WERI-Rb-1 (cell line): ENCODE measurements around the gene EEF1G.
A peak's percentile ranks its signal among the peaks of the same experiment; 100 is the strongest.

Experiments used
- DNase-seq: peaks from one replicate; pipeline ENCODE4 v3.0.0-alpha.2; 2020
- H3K27ac ChIP-seq: fragments of 250-450 bp; sonication (Bioruptor Pico); 2 replicates; pipeline ENCODE4 v1.5.1; 2020; ENCODE audit warnings: mild to moderate bottlenecking, moderate library complexity
- H3K27me3 ChIP-seq: fragments of 250-450 bp; sonication (Bioruptor Pico); 2 replicates; pipeline ENCODE4 v1.5.1; 2021; ENCODE audit warnings: mild to moderate bottlenecking, low read depth, moderate library complexity; ENCODE audit not compliant: insufficient read depth, severe bottlenecking
- H3K36me3 ChIP-seq: fragments of 250-450 bp; sonication (Bioruptor Pico); 2 replicates; pipeline ENCODE4 v1.5.1; 2020; ENCODE audit warnings: mild to moderate bottlenecking, moderate library complexity
- H3K4me3 ChIP-seq: 2 replicates; pipeline ENCODE4 v1.5.1; 2011; ENCODE audit warnings: low read depth, mild to moderate bottlenecking, control low read depth, low read length
- H3K9me3 ChIP-seq: fragments of 250-450 bp; sonication (Bioruptor Pico); 2 replicates; pipeline ENCODE4 v1.5.1; 2021; ENCODE audit warnings: mild to moderate bottlenecking, moderate library complexity; ENCODE audit not compliant: severe bottlenecking
- TF ChIP-seq, protein P1 (sequence below): IDR thresholded peaks from 2 replicates; pipeline ENCODE4 v1.5.1; 2011; ENCODE audit warnings: low read depth, mild to moderate bottlenecking, control low read depth, inconsistent platforms, low read length

The EEF1G gene

DNA sequence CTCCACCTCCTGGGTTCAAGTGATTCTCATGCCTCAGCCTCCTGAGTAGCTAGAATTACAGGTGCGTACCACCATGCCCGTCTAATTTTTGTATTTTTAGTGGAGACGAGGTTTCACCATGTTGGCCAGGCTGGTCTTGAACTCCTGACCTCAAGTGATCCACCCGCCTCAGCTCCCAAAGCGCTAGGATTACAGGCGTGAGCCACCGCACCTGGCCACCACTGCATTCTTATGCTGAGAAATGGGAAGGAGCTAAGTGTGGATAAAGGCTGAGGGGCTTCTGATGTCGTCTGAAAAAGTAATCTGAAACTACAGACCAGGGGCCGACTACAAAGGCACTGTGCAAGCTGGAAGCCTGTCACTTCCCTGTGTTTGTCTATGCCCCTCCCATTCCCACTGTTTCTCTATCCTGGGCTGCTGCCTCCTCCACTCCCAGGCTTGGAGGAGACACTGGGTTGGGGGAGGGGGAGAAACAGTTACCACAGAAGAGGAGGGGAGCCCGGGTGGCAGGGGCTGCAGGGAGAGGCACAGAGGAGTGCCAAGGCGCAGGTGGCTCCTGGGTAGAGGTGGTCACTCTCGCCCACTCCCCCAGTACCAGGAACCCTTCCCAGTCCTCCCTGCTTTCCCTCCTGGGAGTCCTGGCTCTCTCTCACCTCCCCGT, 30.9 kb upstream of the EEF1G start:
- Histone ChIP-seq H3K27ac (peak overlapping the region; percentile 32), H3K9me3 (no peaks in the 10 kb centered on the region), H3K27me3 (no peaks in the 10 kb centered on the region), H3K36me3 (peaks cover 23% of the 10 kb centered on the region), H3K4me3 (no peak overlapping the region)
- peak; percentile 55 for DNase-seq
- TF ChIP-seq, protein P1, sequence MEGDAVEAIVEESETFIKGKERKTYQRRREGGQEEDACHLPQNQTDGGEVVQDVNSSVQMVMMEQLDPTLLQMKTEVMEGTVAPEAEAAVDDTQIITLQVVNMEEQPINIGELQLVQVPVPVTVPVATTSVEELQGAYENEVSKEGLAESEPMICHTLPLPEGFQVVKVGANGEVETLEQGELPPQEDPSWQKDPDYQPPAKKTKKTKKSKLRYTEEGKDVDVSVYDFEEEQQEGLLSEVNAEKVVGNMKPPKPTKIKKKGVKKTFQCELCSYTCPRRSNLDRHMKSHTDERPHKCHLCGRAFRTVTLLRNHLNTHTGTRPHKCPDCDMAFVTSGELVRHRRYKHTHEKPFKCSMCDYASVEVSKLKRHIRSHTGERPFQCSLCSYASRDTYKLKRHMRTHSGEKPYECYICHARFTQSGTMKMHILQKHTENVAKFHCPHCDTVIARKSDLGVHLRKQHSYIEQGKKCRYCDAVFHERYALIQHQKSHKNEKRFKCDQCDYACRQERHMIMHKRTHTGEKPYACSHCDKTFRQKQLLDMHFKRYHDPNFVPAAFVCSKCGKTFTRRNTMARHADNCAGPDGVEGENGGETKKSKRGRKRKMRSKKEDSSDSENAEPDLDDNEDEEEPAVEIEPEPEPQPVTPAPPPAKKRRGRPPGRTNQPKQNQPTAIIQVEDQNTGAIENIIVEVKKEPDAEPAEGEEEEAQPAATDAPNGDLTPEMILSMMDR = no peak

DNA sequence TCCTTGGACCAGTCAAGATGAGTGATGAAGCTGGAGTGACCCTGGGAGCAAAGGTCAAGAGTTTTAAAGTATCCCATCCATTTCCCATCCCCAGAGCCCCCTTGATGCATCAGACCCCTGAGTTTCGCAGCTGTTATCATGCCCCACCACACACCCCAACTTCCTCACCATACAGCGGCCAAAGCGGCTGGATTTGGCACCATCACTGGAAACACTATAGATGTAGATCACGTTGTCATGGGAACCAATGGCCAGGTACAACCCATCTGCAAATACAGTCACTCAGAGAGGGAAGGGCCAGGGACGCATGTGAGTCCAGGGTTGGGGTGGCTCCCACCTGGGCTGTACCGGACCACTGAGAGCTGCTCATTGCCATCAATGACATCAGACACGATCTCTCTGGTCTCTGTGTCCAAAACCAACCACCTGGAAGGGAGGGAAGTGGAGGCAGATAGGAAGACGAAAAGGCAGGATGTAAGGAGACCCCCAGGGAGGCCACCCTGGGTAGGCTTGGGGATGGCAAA, 30.1 kb upstream of the EEF1G start:
- Histone ChIP-seq H3K27me3 (no peaks in the 10 kb centered on the region), H3K9me3 (no peaks in the 10 kb centered on the region), H3K4me3 (no peak overlapping the region), H3K27ac (no peak overlapping the region), H3K36me3 (peaks cover 29% of the 10 kb centered on the region)
- no peak for DNase-seq
- TF ChIP-seq, protein P1 = no peak

DNA sequence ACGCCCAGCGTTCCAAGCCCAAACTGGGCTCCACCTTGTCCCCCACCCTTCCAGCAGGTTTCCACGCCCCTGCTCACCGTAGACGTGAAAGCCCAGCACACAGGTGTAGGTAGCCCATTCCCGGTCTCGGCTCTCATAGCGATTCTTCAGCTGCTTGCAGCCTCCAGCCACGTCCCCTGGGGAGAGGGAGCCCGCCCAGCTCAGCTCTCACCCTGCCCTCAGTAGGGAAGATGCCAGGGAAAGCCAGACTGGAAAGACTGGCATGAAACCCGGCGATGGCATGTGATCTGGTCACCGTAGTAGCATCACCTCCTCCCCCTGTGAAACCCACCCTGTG, 29.3 kb upstream of the EEF1G start:
- no peaks in the 10 kb centered on the region for H3K9me3 ChIP-seq
- no peak overlapping the region for H3K27ac ChIP-seq
- H3K36me3 ChIP-seq = peaks cover 37% of the 10 kb centered on the region
- H3K27me3 ChIP-seq = no peaks in the 10 kb centered on the region
- no peak for DNase-seq
- TF ChIP-seq, protein P1 = no peak
- H3K4me3 ChIP-seq = no peak overlapping the region

DNA sequence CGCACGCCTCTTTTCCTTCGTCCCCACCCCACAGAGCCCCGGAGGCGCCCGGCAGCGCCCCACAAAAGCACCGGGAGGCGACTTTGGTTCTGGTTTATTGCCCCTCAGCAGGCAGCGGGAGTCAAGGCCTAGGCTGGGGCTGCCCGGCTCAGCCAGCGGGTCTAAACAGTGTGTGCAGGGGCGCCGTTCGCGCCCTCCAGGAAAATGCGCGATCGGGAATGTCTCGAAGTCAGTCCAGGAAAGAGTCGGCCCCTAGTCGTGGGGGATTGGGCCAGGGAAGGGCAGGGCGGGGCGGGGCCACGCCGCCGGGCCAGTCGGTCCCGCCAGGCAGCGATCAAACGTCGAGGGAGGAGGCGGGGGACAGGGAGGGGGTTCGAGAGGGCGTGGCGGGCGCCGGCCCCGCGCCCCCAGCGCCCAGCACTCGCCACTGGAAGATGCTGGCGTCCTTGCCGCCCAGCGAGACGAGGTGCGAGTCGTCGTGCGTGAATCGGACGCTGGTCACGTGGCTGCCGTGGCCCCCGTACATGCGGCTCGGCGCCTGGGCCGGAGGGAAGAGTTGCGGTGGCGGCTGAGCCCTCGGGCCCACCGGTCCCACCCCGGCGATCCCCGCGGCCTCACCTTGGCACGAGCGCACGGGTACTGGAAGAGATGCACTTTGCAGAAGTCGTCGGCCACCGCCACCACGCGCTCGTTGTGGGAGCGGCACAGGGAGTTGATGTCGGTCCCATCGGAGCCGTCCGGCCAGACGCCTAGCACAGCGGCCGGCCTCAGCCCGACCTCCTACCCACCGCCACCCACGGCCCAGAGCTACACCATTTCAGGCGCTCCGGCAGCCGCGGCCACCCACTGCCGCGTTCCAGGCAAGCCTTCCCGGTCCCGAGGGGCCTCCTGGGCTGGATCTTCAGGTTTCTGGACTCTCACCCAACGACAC, 28.7 kb upstream of the EEF1G start:
- peak; percentile 72 for DNase-seq
- peaks cover 43% of the 10 kb centered on the region for H3K36me3 ChIP-seq
- peak overlapping the region; percentile 95 for H3K4me3 ChIP-seq
- H3K27ac ChIP-seq = peak overlapping the region; percentile 97
- no peaks in the 10 kb centered on the region for H3K27me3 ChIP-seq
- TF ChIP-seq, protein P1 = no peak
- no peaks in the 10 kb centered on the region for H3K9me3 ChIP-seq

DNA sequence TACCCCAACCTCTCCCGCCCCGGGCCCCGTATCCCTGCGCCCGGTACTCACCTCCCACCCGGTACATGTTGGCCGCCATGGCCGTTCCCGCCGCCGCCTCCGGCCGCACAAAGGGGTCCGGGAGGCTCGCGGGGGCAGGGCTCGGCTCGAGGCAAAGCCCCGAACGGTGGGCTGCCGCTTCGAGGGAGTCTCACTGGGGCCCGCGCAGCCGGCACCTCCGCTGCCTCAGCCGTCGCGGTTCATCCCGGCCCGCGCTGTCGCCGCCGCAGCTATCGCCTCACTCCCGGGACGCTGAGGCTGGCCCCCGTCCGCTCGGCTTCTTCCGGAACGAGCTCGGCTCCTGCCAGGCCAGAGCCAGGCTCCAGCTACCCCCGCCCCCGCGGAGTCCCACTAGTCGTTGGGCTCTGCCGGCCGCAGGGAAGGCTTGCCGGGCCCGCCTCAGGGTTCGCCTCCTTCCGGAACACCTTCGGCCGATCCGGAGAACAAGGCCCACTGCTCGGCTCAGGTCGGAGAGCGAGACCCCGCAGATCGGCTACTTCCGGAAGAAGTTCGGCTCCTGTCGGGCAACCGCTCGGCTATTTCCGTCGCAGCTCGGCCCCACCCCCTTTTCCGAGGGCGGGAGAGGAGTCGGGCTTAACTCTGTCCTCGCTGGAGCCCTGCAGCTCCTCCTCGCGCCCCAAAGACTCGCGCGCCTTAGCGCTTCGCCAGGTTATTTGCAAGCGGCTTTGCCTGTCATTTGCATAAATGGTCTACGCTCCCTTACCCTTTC, 27.9 kb upstream of the EEF1G start, which contains the start of gene MTA2:
Gene MTA2, minus strand, starts transcription at position 494 of the 769 bp plus-strand sequence. Its CDS starts 415 bp downstream, at position 79.
- H3K27me3 ChIP-seq = no peaks in the 10 kb centered on the region
- no peaks in the 10 kb centered on the region for H3K9me3 ChIP-seq
- peak; percentile 98 for DNase-seq
- H3K36me3 ChIP-seq = peaks cover 50% of the 10 kb centered on the region
- peak within 1 kb of the TSS; percentile 95 for H3K4me3 ChIP-seq
- peak within 1 kb of the TSS; percentile 97 for H3K27ac ChIP-seq
- TF ChIP-seq, protein P1 = no peak
